Esophagus muscularis mucosa (tissue), 4 donors: Measurements from ENCODE around the gene PABPC3.

Experiments used
- CTCF ChIP-seq, 3 experiments: fragments of 200-600 bp in 2 of 3; fragments of 450-650 bp in 1 of 3; sonication (generic) in 2 of 3; IDR thresholded peaks; one replicate each; pipeline ENCODE4 v1.5.1; 2017 to 2019; ENCODE audit warnings: antibody characterized with exemption in 3 of 3, mild to moderate bottlenecking in 2 of 3, moderate library complexity in 1 of 3
- EP300 ChIP-seq: sonication (generic); formaldehyde crosslinking; IDR thresholded peaks from one replicate; pipeline ENCODE4 v1.6.1; 2017; ENCODE audit warnings: antibody characterized with exemption
- POLR2A ChIP-seq: fragments of 450-650 bp; IDR thresholded peaks from one replicate; pipeline ENCODE4 v1.6.1; 2017; ENCODE audit warnings: antibody characterized with exemption, moderate library complexity, mild to moderate bottlenecking, low read depth

- TF ChIP-seq EP300 (no peak), POLR2A (no peak), CTCF (IDR thresholded peaks at IDR 0.05) (no peak)
Observed at GRCh38 chr13:25046985-25047511, 48.9 kb upstream of the PABPC3 start.
